ENCODE data around the gene LMCD1. TPM values are rescaled to one million over a fixed set of nuclear protein-coding genes. Genes with fewer than 3 reads are reported as not detected.

Gene LMCD1
- polyA plus RNA-seq, 1 of the 3 experiments (the other 2 are of a cell fraction), result 23.6 TPM

DNA sequence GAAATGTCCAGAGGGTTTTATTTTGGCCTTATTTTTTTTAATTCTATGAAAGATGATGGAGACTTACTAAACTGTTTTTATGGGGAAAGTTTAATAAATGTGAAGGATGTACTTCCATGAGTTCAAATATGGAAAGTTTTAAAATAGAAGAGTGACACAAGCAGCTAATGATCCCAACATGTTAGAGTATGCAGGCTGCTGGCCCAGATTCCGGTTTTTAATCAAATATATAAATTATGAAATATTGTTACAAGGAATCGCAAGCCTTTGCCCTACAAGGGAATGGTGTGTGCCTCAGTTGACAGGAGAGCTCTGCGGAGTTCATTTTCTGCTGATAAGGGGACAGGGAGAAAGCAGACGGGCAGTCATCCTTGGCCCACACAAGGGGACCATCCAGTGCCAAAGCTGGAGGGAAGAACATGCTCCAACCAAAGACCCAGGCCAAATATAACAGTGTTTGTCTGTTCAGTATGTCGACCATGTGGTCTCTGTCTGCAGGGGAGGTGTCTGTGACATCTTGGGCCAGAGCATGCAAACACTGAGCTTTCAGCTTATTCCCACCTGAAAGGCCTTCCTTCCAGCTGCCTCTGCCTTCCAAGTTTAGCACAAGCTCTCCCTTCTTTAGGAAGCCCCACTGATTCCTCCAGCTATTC, 73.2 kb downstream of the LMCD1 start:
- Histone ChIP-seq H4K20me1 (ENCODE audit: insufficient read depth) (no peaks in the 10 kb centered on the region), H3K9me2 (no peaks in the 10 kb centered on the region), H3K36me3 (replicated peaks in 1 of 2; ENCODE audit: control insufficient read depth in 1 of 2, insufficient read depth in 2 of 2, low read length in 1 of 2) (peaks cover 0 to 17% of the 10 kb centered on the region in 2 experiments), H3K4me3 (ENCODE audit: low read depth in 2 of 2, low read length in 1 of 2) (no peak overlapping the region), H3K4me1 (ENCODE audit: control insufficient read depth in 1 of 2, insufficient read depth in 2 of 2, low read depth in 1 of 2, low read length in 1 of 2) (peaks cover 0 to 10% of the 10 kb centered on the region in 2 experiments; a peak in 1 of 4 replicates), H3K9ac (no peak overlapping the region), H3K4me2 (no peak overlapping the region), H3K79me2 (ENCODE audit: insufficient read depth) (no peaks in the 10 kb centered on the region), H3F3A (replicated peaks; ENCODE audit: insufficient read depth) (no peaks in the 10 kb centered on the region), H2AFZ (ENCODE audit: low read depth) (no peak overlapping the region), H3K9me3 (no peaks in the 10 kb centered on the region), H3K27me3 (ENCODE audit: insufficient read depth) (no peaks in the 10 kb centered on the region), H3K27ac (ENCODE audit: low read depth in 2 of 2, low read length in 1 of 2) (no peak overlapping the region)
- DNase-seq, result no peak
- 70% methylated on average over 4 of the region's 5 CpGs for WGBS (ENCODE audit: low lambda C conversion rate)
- ChIA-PET POLR2A (no interaction called here), CTCF (interaction anchor here (0.6 to 2.8 kb wide), 4 partner anchors 10 to 273 kb away, joined by 3 to 10 read pairs (median 4); no protein-coding TSS in a partner anchor)
- no peak for TF ChIP-seq CHD2 (IDR thresholded peaks at IDR 0.05; ENCODE audit: low read length, partially characterized antibody)
- no peak for TF ChIP-seq RCOR1 (IDR thresholded peaks at IDR 0.05; ENCODE audit: low read length)
- no peak for TF ChIP-seq EP300 (IDR thresholded peaks at IDR 0.05; ENCODE audit: borderline replicate concordance in 1 of 2, low read depth in 1 of 2, low read length in 1 of 2)
- TF ChIP-seq, protein P1, sequence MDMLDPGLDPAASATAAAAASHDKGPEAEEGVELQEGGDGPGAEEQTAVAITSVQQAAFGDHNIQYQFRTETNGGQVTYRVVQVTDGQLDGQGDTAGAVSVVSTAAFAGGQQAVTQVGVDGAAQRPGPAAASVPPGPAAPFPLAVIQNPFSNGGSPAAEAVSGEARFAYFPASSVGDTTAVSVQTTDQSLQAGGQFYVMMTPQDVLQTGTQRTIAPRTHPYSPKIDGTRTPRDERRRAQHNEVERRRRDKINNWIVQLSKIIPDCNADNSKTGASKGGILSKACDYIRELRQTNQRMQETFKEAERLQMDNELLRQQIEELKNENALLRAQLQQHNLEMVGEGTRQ (IDR thresholded peaks at IDR 0.05; ENCODE audit: borderline replicate concordance, low read depth, low read length), result no peak
- no peak for TF ChIP-seq SMC3 (IDR thresholded peaks at IDR 0.05; ENCODE audit: low read depth, low read length)
- no peak for TF ChIP-seq MEF2A (IDR thresholded peaks at IDR 0.05; ENCODE audit: borderline replicate concordance, low read depth)
- TF ChIP-seq GABPA (IDR thresholded peaks at IDR 0.05; ENCODE audit: low read depth), result no peak
- no peak for TF ChIP-seq RAD21 (IDR thresholded peaks at IDR 0.05; ENCODE audit: low read length)
- TF ChIP-seq FOXJ3 (CRISPR knock-in tag; IDR thresholded peaks at IDR 0.05), result no peak
- TF ChIP-seq, protein P2, sequence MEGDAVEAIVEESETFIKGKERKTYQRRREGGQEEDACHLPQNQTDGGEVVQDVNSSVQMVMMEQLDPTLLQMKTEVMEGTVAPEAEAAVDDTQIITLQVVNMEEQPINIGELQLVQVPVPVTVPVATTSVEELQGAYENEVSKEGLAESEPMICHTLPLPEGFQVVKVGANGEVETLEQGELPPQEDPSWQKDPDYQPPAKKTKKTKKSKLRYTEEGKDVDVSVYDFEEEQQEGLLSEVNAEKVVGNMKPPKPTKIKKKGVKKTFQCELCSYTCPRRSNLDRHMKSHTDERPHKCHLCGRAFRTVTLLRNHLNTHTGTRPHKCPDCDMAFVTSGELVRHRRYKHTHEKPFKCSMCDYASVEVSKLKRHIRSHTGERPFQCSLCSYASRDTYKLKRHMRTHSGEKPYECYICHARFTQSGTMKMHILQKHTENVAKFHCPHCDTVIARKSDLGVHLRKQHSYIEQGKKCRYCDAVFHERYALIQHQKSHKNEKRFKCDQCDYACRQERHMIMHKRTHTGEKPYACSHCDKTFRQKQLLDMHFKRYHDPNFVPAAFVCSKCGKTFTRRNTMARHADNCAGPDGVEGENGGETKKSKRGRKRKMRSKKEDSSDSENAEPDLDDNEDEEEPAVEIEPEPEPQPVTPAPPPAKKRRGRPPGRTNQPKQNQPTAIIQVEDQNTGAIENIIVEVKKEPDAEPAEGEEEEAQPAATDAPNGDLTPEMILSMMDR (IDR thresholded peaks at IDR 0.05), result no peak
- TF ChIP-seq, protein P3, sequence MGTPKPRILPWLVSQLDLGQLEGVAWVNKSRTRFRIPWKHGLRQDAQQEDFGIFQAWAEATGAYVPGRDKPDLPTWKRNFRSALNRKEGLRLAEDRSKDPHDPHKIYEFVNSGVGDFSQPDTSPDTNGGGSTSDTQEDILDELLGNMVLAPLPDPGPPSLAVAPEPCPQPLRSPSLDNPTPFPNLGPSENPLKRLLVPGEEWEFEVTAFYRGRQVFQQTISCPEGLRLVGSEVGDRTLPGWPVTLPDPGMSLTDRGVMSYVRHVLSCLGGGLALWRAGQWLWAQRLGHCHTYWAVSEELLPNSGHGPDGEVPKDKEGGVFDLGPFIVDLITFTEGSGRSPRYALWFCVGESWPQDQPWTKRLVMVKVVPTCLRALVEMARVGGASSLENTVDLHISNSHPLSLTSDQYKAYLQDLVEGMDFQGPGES (IDR thresholded peaks at IDR 0.05; ENCODE audit: low read depth, low read length), result no peak
- TF ChIP-seq, protein P4, sequence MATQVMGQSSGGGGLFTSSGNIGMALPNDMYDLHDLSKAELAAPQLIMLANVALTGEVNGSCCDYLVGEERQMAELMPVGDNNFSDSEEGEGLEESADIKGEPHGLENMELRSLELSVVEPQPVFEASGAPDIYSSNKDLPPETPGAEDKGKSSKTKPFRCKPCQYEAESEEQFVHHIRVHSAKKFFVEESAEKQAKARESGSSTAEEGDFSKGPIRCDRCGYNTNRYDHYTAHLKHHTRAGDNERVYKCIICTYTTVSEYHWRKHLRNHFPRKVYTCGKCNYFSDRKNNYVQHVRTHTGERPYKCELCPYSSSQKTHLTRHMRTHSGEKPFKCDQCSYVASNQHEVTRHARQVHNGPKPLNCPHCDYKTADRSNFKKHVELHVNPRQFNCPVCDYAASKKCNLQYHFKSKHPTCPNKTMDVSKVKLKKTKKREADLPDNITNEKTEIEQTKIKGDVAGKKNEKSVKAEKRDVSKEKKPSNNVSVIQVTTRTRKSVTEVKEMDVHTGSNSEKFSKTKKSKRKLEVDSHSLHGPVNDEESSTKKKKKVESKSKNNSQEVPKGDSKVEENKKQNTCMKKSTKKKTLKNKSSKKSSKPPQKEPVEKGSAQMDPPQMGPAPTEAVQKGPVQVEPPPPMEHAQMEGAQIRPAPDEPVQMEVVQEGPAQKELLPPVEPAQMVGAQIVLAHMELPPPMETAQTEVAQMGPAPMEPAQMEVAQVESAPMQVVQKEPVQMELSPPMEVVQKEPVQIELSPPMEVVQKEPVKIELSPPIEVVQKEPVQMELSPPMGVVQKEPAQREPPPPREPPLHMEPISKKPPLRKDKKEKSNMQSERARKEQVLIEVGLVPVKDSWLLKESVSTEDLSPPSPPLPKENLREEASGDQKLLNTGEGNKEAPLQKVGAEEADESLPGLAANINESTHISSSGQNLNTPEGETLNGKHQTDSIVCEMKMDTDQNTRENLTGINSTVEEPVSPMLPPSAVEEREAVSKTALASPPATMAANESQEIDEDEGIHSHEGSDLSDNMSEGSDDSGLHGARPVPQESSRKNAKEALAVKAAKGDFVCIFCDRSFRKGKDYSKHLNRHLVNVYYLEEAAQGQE (IDR thresholded peaks at IDR 0.05; ENCODE audit: low read depth, low read length), result no peak
- TF ChIP-seq RXRA (IDR thresholded peaks at IDR 0.05; ENCODE audit: borderline replicate concordance, low read depth), result no peak
- TF ChIP-seq, protein P5, sequence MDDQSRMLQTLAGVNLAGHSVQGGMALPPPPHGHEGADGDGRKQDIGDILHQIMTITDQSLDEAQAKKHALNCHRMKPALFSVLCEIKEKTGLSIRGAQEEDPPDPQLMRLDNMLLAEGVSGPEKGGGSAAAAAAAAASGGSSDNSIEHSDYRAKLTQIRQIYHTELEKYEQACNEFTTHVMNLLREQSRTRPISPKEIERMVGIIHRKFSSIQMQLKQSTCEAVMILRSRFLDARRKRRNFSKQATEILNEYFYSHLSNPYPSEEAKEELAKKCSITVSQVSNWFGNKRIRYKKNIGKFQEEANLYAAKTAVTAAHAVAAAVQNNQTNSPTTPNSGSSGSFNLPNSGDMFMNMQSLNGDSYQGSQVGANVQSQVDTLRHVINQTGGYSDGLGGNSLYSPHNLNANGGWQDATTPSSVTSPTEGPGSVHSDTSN (IDR thresholded peaks at IDR 0.05), result no peak
- TF ChIP-seq NRF1 (IDR thresholded peaks at IDR 0.05; ENCODE audit: low read depth, low read length), result no peak
- TF ChIP-seq FOXM1 (IDR thresholded peaks at IDR 0.05; ENCODE audit: low read depth), result no peak
- no peak for TF ChIP-seq FOSL2 (IDR thresholded peaks at IDR 0.05; ENCODE audit: borderline replicate concordance, low read depth)
- TF ChIP-seq TCF12 (IDR thresholded peaks at IDR 0.05), result no peak
- TF ChIP-seq ELF1 (IDR thresholded peaks at IDR 0.05), result no peak
- no peak for TF ChIP-seq RFX5 (IDR thresholded peaks at IDR 0.05; ENCODE audit: low read length)
